HEK293 (cell line): ENCODE measurements around the gene CD274.

Experiments used
- CTCF ChIA-PET: fragments of 350-600 bp; formaldehyde crosslinking; extraction: SDS; loops from one replicate; lab custom pipeline; 2021; ENCODE audit warnings: antibody characterized with exemption; lab: Yijun Ruan, JAX
- POLR2A ChIA-PET: fragments of 300-600 bp; formaldehyde crosslinking; extraction: SDS; loops from one replicate; lab custom pipeline; 2020; ENCODE audit warnings: antibody characterized with exemption, inconsistent platforms; lab: Yijun Ruan, JAX
- H3K27ac ChIP-seq: fragments of 200-500 bp; sonication (Bioruptor generic); 2 replicates; pipeline ENCODE4 v1.5.1; 2014; ENCODE audit warnings: low read depth, low read length, control low read depth, inconsistent platforms; ENCODE audit errors: extremely low read depth
- H3K36me3 ChIP-seq, 2 experiments: fragments of 200-500 bp in 1 of 2; sonication (Bioruptor generic) in 1 of 2; 1 replicate in 1 of 2; 2 replicates in 1 of 2; pipeline ENCODE4 v1.5.1; 2014 to 2017; ENCODE audit warnings: inconsistent platforms in 2 of 2, low read length in 2 of 2; ENCODE audit not compliant: control insufficient read depth in 2 of 2, insufficient read depth in 1 of 2
- H3K4me1 ChIP-seq: fragments of 200-500 bp; sonication (Bioruptor generic); 2 replicates; pipeline ENCODE4 v1.5.1; 2014; ENCODE audit warnings: mild to moderate bottlenecking, low read length, inconsistent platforms; ENCODE audit not compliant: control insufficient read depth, insufficient read depth
- H3K4me3 ChIP-seq: 2 replicates; pipeline ENCODE4 v1.5.1; 2011; ENCODE audit warnings: low read depth, mild to moderate bottlenecking, control low read depth, low read length, moderate library complexity
- H3K9me3 ChIP-seq: fragments of 200-500 bp; sonication (Bioruptor generic); 2 replicates; pipeline ENCODE4 v1.5.1; 2014; ENCODE audit warnings: low read depth, low read length, inconsistent platforms; ENCODE audit not compliant: control insufficient read depth, insufficient read depth
- BCL11A ChIP-seq: fragments of 450-650 bp; formaldehyde crosslinking; IDR thresholded peaks from 2 replicates; pipeline ENCODE4 v1.5.1; 2016; ENCODE audit warnings: low read depth, missing biosample characterization, missing genetic modification characterization
- BCL11B ChIP-seq: fragments of 450-650 bp; formaldehyde crosslinking; IDR thresholded peaks from 2 replicates; pipeline ENCODE4 v1.5.1; 2016; ENCODE audit warnings: low read depth, missing biosample characterization, missing genetic modification characterization
- SCRT2 ChIP-seq: fragments of 450-650 bp; formaldehyde crosslinking; IDR thresholded peaks from 2 replicates; pipeline ENCODE4 v1.5.1; 2016; ENCODE audit warnings: missing biosample characterization, missing genetic modification characterization
- TRIM28 ChIP-seq: IDR thresholded peaks from 2 replicates; pipeline ENCODE4 v1.6.1; 2011; ENCODE audit warnings: low read length, control low read depth, borderline replicate concordance
- WT1 ChIP-seq: fragments of 450-650 bp; formaldehyde crosslinking; IDR thresholded peaks from 2 replicates; pipeline ENCODE4 v1.5.1; 2016; ENCODE audit warnings: missing biosample characterization, missing genetic modification characterization
- YY1 ChIP-seq: fragments of 450-650 bp; formaldehyde crosslinking; IDR thresholded peaks from 2 replicates; pipeline ENCODE4 v1.5.1; 2018; ENCODE audit warnings: missing biosample characterization, missing genetic modification characterization
- ZBTB1 ChIP-seq: fragments of 450-650 bp; formaldehyde crosslinking; IDR thresholded peaks from 2 replicates; pipeline ENCODE4 v1.5.1; 2016; ENCODE audit warnings: missing biosample characterization, missing genetic modification characterization
- ZBTB7A ChIP-seq: fragments of 450-650 bp; formaldehyde crosslinking; IDR thresholded peaks from 2 replicates; pipeline ENCODE4 v1.5.1; 2016; ENCODE audit warnings: low read depth, missing biosample characterization, missing genetic modification characterization
- ZNF174 ChIP-seq: fragments of 450-650 bp; formaldehyde crosslinking; IDR thresholded peaks from 2 replicates; pipeline ENCODE4 v1.5.0; 2017; ENCODE audit warnings: missing biosample characterization, mild to moderate bottlenecking, missing genetic modification characterization
- ZNF175 ChIP-seq: fragments of 450-650 bp; formaldehyde crosslinking; IDR thresholded peaks from 2 replicates; pipeline ENCODE4 v1.5.1; 2016; ENCODE audit warnings: missing biosample characterization, missing genetic modification characterization
- ZNF19 ChIP-seq: fragments of 450-650 bp; formaldehyde crosslinking; IDR thresholded peaks from 2 replicates; pipeline ENCODE4; 2016; ENCODE audit warnings: missing biosample characterization, missing genetic modification characterization, low read depth
- ZNF214 ChIP-seq: fragments of 450-650 bp; formaldehyde crosslinking; IDR thresholded peaks from 2 replicates; pipeline ENCODE4 v1.5.1; 2017; ENCODE audit warnings: missing biosample characterization, mild to moderate bottlenecking, missing genetic modification characterization, borderline replicate concordance
- ZNF239 ChIP-seq: fragments of 450-650 bp; formaldehyde crosslinking; IDR thresholded peaks from 2 replicates; pipeline ENCODE4 v1.5.1; 2016; ENCODE audit warnings: missing biosample characterization, missing genetic modification characterization
- ZNF24 ChIP-seq: fragments of 450-650 bp; formaldehyde crosslinking; IDR thresholded peaks from 2 replicates; pipeline ENCODE4 v1.5.1; 2016; ENCODE audit warnings: missing biosample characterization, missing genetic modification characterization
- ZNF354C ChIP-seq: fragments of 450-650 bp; formaldehyde crosslinking; IDR thresholded peaks from 2 replicates; pipeline ENCODE4 v1.5.1; 2016; ENCODE audit warnings: missing biosample characterization, missing genetic modification characterization, low read depth, borderline replicate concordance
- ZNF366 ChIP-seq: fragments of 450-650 bp; formaldehyde crosslinking; conservative IDR thresholded peaks from 2 replicates; pipeline ENCODE4 v1.5.1; 2016; ENCODE audit warnings: missing biosample characterization, missing genetic modification characterization
- ZNF433 ChIP-seq: fragments of 450-650 bp; formaldehyde crosslinking; IDR thresholded peaks from 2 replicates; pipeline ENCODE4 v1.5.1; 2016; ENCODE audit warnings: missing biosample characterization, missing genetic modification characterization, low read depth
- ZNF473 ChIP-seq: fragments of 450-650 bp; formaldehyde crosslinking; IDR thresholded peaks from 2 replicates; pipeline ENCODE4 v1.5.1; 2017; ENCODE audit warnings: missing biosample characterization, missing genetic modification characterization
- ZNF544 ChIP-seq: fragments of 450-650 bp; formaldehyde crosslinking; IDR thresholded peaks from 2 replicates; pipeline ENCODE4 v1.5.0; 2017; ENCODE audit warnings: missing biosample characterization, missing genetic modification characterization
- ZNF658 ChIP-seq: fragments of 450-650 bp; formaldehyde crosslinking; IDR thresholded peaks from 2 replicates; pipeline ENCODE4; 2016; ENCODE audit warnings: missing biosample characterization, missing genetic modification characterization
- ZNF747 ChIP-seq: fragments of 450-650 bp; formaldehyde crosslinking; IDR thresholded peaks from 2 replicates; pipeline ENCODE4 v1.5.1; 2016; ENCODE audit warnings: missing biosample characterization, missing genetic modification characterization
- ZNF76 ChIP-seq: fragments of 450-650 bp; formaldehyde crosslinking; IDR thresholded peaks from 2 replicates; pipeline ENCODE4; 2016; ENCODE audit warnings: low read depth, missing biosample characterization, missing genetic modification characterization, borderline replicate concordance
- ZNF777 ChIP-seq: fragments of 450-650 bp; formaldehyde crosslinking; IDR thresholded peaks from 2 replicates; pipeline ENCODE4 v1.5.1; 2017; ENCODE audit warnings: missing biosample characterization, missing genetic modification characterization, borderline replicate concordance
- ZNF792 ChIP-seq: fragments of 450-650 bp; formaldehyde crosslinking; IDR thresholded peaks from 2 replicates; pipeline ENCODE4 v1.5.1; 2016; ENCODE audit warnings: missing biosample characterization, missing genetic modification characterization
- TF ChIP-seq, protein P1 (sequence below): fragments of 450-650 bp; formaldehyde crosslinking; IDR thresholded peaks from 2 replicates; pipeline ENCODE4 v1.5.1; 2017; ENCODE audit warnings: missing biosample characterization, missing genetic modification characterization
- TF ChIP-seq, protein P2 (sequence below): fragments of 450-650 bp; formaldehyde crosslinking; IDR thresholded peaks from 2 replicates; pipeline ENCODE4 v1.5.1; 2016; ENCODE audit warnings: missing biosample characterization, missing genetic modification characterization
- TF ChIP-seq, protein P3 (sequence below): fragments of 450-650 bp; formaldehyde crosslinking; IDR thresholded peaks from 2 replicates; pipeline ENCODE4 v1.5.1; 2016; ENCODE audit warnings: missing biosample characterization, missing genetic modification characterization
- TF ChIP-seq, protein P4 (sequence below): fragments of 450-650 bp; formaldehyde crosslinking; IDR thresholded peaks from 2 replicates; pipeline ENCODE4 v1.5.1; 2016; ENCODE audit warnings: missing biosample characterization, missing genetic modification characterization

CD274 gene

DNA sequence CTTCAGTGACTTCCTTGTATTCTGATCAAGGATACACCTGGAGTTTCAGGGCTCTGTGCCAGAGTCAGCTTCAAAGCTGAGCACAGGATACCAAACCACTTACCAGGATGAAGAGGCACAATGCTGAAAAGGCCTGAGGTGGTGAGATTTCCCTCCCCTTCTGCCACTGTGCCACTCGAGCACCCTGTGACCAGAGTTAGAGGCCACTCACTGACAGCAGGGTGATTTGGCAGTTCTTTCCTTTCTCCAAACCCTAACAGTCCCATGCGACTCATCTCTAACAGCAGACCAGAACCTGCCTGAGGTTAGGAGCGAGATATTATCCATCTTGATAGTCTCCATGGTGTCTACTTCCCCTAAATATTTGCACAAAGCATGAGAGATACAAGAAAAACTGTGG, 14.4 kb upstream of the CD274 start:
- POLR2A ChIA-PET, result no interaction called here
- no peaks in the 10 kb centered on the region for H3K9me3 ChIP-seq

DNA sequence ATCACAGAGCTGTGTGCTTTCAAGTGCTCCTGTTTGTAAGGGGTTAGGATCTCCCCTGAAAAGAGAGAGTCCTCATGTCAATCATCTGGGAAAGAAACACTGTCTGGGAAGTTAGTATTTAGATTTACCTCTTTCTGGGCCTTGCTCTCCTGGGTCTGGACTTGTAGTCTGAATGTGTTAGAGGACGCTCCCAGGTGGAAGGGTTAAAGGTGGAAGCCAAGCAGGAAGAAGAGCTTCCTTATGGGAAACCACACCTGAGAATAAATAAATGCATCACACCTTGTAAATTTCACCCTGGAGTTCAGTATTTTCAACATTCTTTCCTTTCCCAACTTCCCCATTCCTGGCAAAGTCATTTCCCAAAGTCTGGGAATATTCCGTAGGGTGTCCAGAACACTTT, 13.9 kb upstream of the CD274 start:
- H3K36me3 ChIP-seq, result peaks cover 0 to 31% of the 10 kb centered on the region in 2 experiments; a peak in 2 of 3 replicates
- ChIA-PET CTCF (interaction anchor here (0.5 to 1.5 kb wide), 8 partner anchors 8 to 450 kb away, joined by 3 to 6 read pairs (median 3); partner anchors contain the start of gene CD274), POLR2A (no interaction called here)
- no peaks in the 10 kb centered on the region for H3K4me1 ChIP-seq
- no peak for TF ChIP-seq ZNF544 (tag by site-specific recombination)
- no peak for TF ChIP-seq ZNF747
- TF ChIP-seq WT1, result no peak
- TF ChIP-seq ZBTB1 (tag by site-specific recombination), result no peak
- no peak for TF ChIP-seq ZNF777 (tag by site-specific recombination)
- no peak for TF ChIP-seq ZNF366 (tag by site-specific recombination)
- TF ChIP-seq ZNF354C (tag by site-specific recombination), result no peak
- no peak for TF ChIP-seq BCL11B (tag by site-specific recombination)
- TF ChIP-seq, protein P1, sequence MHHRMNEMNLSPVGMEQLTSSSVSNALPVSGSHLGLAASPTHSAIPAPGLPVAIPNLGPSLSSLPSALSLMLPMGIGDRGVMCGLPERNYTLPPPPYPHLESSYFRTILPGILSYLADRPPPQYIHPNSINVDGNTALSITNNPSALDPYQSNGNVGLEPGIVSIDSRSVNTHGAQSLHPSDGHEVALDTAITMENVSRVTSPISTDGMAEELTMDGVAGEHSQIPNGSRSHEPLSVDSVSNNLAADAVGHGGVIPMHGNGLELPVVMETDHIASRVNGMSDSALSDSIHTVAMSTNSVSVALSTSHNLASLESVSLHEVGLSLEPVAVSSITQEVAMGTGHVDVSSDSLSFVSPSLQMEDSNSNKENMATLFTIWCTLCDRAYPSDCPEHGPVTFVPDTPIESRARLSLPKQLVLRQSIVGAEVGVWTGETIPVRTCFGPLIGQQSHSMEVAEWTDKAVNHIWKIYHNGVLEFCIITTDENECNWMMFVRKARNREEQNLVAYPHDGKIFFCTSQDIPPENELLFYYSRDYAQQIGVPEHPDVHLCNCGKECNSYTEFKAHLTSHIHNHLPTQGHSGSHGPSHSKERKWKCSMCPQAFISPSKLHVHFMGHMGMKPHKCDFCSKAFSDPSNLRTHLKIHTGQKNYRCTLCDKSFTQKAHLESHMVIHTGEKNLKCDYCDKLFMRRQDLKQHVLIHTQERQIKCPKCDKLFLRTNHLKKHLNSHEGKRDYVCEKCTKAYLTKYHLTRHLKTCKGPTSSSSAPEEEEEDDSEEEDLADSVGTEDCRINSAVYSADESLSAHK, result no peak
- TF ChIP-seq YY1 (tag by site-specific recombination), result no peak
- TF ChIP-seq ZNF24 (tag by site-specific recombination), result no peak
- no peak for TF ChIP-seq ZNF658 (tag by site-specific recombination)
- no peak for TF ChIP-seq ZNF175 (tag by site-specific recombination)
- no peak overlapping the region for H3K27ac ChIP-seq
- no peaks in the 10 kb centered on the region for H3K9me3 ChIP-seq
- H3K4me3 ChIP-seq, result no peak overlapping the region

More for the DNA sequence above, 14.4 kb upstream of the CD274 start:
- Histone ChIP-seq H3K27ac (no peak overlapping the region), H3K4me1 (no peaks in the 10 kb centered on the region), H3K4me3 (no peak overlapping the region), H3K36me3 (peaks cover 0 to 33% of the 10 kb centered on the region in 2 experiments; a peak in 2 of 3 replicates)
- TF ChIP-seq, protein P2, sequence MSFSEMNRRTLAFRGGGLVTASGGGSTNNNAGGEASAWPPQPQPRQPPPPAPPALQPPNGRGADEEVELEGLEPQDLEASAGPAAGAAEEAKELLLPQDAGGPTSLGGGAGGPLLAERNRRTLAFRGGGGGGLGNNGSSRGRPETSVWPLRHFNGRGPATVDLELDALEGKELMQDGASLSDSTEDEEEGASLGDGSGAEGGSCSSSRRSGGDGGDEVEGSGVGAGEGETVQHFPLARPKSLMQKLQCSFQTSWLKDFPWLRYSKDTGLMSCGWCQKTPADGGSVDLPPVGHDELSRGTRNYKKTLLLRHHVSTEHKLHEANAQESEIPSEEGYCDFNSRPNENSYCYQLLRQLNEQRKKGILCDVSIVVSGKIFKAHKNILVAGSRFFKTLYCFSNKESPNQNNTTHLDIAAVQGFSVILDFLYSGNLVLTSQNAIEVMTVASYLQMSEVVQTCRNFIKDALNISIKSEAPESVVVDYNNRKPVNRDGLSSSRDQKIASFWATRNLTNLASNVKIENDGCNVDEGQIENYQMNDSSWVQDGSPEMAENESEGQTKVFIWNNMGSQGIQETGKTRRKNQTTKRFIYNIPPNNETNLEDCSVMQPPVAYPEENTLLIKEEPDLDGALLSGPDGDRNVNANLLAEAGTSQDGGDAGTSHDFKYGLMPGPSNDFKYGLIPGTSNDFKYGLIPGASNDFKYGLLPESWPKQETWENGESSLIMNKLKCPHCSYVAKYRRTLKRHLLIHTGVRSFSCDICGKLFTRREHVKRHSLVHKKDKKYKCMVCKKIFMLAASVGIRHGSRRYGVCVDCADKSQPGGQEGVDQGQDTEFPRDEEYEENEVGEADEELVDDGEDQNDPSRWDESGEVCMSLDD (tag by site-specific recombination), result no peak
- TF ChIP-seq, protein P3, sequence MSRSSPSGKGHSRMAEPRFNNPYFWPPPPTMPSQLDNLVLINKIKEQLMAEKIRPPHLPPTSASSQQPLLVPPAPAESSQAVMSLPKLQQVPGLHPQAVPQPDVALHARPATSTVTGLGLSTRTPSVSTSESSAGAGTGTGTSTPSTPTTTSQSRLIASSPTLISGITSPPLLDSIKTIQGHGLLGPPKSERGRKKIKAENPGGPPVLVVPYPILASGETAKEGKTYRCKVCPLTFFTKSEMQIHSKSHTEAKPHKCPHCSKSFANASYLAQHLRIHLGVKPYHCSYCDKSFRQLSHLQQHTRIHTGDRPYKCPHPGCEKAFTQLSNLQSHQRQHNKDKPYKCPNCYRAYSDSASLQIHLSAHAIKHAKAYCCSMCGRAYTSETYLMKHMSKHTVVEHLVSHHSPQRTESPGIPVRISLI (tag by site-specific recombination), result no peak
- TF ChIP-seq ZNF76 (tag by site-specific recombination) (no peak), ZBTB7A (tag by site-specific recombination) (no peak), ZNF174 (no peak), ZNF239 (tag by site-specific recombination) (no peak), ZNF19 (tag by site-specific recombination) (no peak), ZNF214 (tag by site-specific recombination) (no peak), SCRT2 (tag by site-specific recombination) (no peak), TRIM28 (no peak), ZNF433 (no peak), ZNF473 (tag by site-specific recombination) (no peak), ZNF792 (no peak), BCL11A (no peak)
- TF ChIP-seq, protein P4, sequence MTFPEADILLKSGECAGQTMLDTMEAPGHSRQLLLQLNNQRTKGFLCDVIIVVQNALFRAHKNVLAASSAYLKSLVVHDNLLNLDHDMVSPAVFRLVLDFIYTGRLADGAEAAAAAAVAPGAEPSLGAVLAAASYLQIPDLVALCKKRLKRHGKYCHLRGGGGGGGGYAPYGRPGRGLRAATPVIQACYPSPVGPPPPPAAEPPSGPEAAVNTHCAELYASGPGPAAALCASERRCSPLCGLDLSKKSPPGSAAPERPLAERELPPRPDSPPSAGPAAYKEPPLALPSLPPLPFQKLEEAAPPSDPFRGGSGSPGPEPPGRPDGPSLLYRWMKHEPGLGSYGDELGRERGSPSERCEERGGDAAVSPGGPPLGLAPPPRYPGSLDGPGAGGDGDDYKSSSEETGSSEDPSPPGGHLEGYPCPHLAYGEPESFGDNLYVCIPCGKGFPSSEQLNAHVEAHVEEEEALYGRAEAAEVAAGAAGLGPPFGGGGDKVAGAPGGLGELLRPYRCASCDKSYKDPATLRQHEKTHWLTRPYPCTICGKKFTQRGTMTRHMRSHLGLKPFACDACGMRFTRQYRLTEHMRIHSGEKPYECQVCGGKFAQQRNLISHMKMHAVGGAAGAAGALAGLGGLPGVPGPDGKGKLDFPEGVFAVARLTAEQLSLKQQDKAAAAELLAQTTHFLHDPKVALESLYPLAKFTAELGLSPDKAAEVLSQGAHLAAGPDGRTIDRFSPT (tag by site-specific recombination), result no peak
- CTCF ChIA-PET, result interaction anchor here (0.5 to 1.2 kb wide), 4 partner anchors 29 to 447 kb away, joined by 3 read pairs; no protein-coding TSS in a partner anchor
